Cardiac muscle cell (in vitro differentiated cells and primary cell): ENCODE results near the gene CDK2AP2. TPM values are rescaled to one million over a fixed set of nuclear protein-coding genes. Genes with fewer than 3 reads are reported as not detected.

ENCODE experiments used
- DNase-seq, 2 donors: peaks; one replicate each; pipeline versions ENCODE4 v3.0.0 to v3.0.0-alpha.2; 2010 to 2017; ENCODE audit warnings: low read depth in 1 of 2, low spot score in 1 of 2
- H3K27ac ChIP-seq: fragments of 200-600 bp; sonication (generic); 2 replicates; pipeline ENCODE4 v1.5.1; 2016
- H3K27me3 ChIP-seq: fragments of 200-600 bp; sonication (generic); 2 replicates; pipeline ENCODE4 v1.6.0; 2016; ENCODE audit warnings: control low read depth
- H3K36me3 ChIP-seq: fragments of 200-600 bp; sonication (generic); 2 replicates; pipeline ENCODE4 v1.5.1; 2016; ENCODE audit warnings: control low read depth
- H3K4me1 ChIP-seq: fragments of 200-600 bp; sonication (generic); 2 replicates; pipeline ENCODE4 v1.8.1; 2017; ENCODE audit warnings: low read depth, mild to moderate bottlenecking, mixed run types
- H3K4me3 ChIP-seq: fragments of 200-600 bp; sonication (generic); 2 replicates; pipeline ENCODE4 v1.5.1; 2016; ENCODE audit warnings: mild to moderate bottlenecking
- H3K9me3 ChIP-seq: fragments of 200-600 bp; sonication (generic); 2 replicates; pipeline ENCODE4 v1.5.1; 2017; ENCODE audit warnings: low read depth, mild to moderate bottlenecking, control low read depth
- polyA plus RNA-seq: library from polyadenylated mRNA; unstranded; fragments of >200 nt; fragmentation: Nextera tagmentation; extraction: Ambion mirVana; gene quantifications from 2 replicates; pipeline ENCODE4 v1.2.1, GENCODE V29; 2016
- total RNA-seq: library from RNA; depleted of rRNA; stranded (reverse); fragments of >200 nt; gene quantifications from 2 replicates; pipeline ENCODE4 v1.2.3, GENCODE V29; 2016
- TF ChIP-seq, protein P1 (sequence below): IDR thresholded peaks from 2 replicates; pipeline ENCODE4 v1.5.1; 2012; ENCODE audit warnings: low read depth, mild to moderate bottlenecking, low read length

Gene CDK2AP2
- total and polyA plus RNA-seq, 2 experiments from 2014 or later: 38.5 to 136 TPM

DNA sequence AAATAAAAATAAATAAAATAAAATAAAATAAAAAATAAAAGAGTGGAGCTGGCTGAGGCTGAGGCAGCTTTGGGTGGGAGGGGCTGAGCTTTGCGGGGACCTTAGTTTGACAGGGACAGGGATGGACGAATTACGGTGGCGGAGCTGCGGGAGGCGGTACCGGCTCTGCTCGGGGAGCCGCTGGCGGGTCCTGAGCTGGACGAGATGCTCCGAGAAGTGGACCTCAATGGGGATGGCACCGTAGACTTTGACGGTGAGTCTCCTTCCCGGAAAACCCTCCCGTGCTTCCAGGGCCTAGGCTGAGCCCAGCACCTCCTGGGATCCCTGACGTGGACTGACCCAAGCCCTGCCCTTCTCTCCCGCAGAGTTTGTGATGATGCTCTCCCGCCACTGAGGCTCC, 49.7 kb downstream of the CDK2AP2 start:
- Histone ChIP-seq H3K4me3 (no peak overlapping the region), H3K9me3 (no peaks in the 10 kb centered on the region), H3K27ac (no peak overlapping the region), H3K36me3 (no peaks in the 10 kb centered on the region), H3K4me1 (no peaks in the 10 kb centered on the region), H3K27me3 (no peaks in the 10 kb centered on the region)
- TF ChIP-seq, protein P1, sequence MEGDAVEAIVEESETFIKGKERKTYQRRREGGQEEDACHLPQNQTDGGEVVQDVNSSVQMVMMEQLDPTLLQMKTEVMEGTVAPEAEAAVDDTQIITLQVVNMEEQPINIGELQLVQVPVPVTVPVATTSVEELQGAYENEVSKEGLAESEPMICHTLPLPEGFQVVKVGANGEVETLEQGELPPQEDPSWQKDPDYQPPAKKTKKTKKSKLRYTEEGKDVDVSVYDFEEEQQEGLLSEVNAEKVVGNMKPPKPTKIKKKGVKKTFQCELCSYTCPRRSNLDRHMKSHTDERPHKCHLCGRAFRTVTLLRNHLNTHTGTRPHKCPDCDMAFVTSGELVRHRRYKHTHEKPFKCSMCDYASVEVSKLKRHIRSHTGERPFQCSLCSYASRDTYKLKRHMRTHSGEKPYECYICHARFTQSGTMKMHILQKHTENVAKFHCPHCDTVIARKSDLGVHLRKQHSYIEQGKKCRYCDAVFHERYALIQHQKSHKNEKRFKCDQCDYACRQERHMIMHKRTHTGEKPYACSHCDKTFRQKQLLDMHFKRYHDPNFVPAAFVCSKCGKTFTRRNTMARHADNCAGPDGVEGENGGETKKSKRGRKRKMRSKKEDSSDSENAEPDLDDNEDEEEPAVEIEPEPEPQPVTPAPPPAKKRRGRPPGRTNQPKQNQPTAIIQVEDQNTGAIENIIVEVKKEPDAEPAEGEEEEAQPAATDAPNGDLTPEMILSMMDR: no peak
- DNase-seq: no peak

DNA sequence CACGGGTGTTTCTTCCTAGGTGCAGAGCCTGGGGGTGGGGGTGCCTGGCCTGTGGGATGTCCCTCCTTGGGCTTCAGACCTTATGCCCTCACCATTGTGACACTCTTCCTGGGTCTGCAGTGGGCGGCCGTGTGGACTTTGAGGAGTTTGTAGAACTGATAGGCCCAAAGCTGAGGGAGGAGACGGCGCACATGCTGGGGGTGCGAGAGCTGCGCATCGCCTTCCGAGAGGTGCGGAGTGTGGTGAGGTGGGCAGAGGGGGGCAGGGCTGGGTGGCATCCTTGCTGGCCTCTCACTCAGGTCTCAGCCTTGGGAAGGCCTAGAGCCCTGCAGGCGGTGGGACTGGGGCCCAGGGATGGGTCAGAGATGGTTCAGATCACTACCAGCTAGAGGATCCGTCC, 50.5 kb downstream of the CDK2AP2 start:
- H3K36me3 ChIP-seq: no peaks in the 10 kb centered on the region
- no peaks in the 10 kb centered on the region for H3K27me3 ChIP-seq
- H3K9me3 ChIP-seq: no peaks in the 10 kb centered on the region
- TF ChIP-seq, protein P1: no peak
- H3K4me3 ChIP-seq: no peak overlapping the region
- H3K4me1 ChIP-seq: no peaks in the 10 kb centered on the region
- DNase-seq: no peak
- no peak overlapping the region for H3K27ac ChIP-seq

Other genes starting within 250 kb of the CDK2AP2 start
- gene GRK2, start 241.7 kb downstream of the CDK2AP2 start, total RNA-seq: 49.1 and 72.1 TPM in 2 replicates
- gene GRK2, start 241.7 kb downstream of the CDK2AP2 start, polyA plus RNA-seq: 62.9 and 85.1 TPM in 2 replicates
- gene ANKRD13D, start 218.9 kb downstream of the CDK2AP2 start, total RNA-seq: 50.7 and 53.5 TPM in 2 replicates
- gene ANKRD13D, start 218.9 kb downstream of the CDK2AP2 start, polyA plus RNA-seq: 39.4 and 47.6 TPM in 2 replicates
- 18.7 and 39.9 TPM in 2 replicates for gene SSH3, start 204.6 kb downstream of the CDK2AP2 start, total RNA-seq
- gene SSH3, start 204.6 kb downstream of the CDK2AP2 start, polyA plus RNA-seq: 26.7 and 28.0 TPM in 2 replicates
- gene POLD4, start 154.6 kb downstream of the CDK2AP2 start, total RNA-seq: 64.4 and 74.9 TPM in 2 replicates
- gene POLD4, start 154.6 kb downstream of the CDK2AP2 start, polyA plus RNA-seq: 49.8 and 51.9 TPM in 2 replicates
- 1.1 and 2.4 TPM in 2 replicates for gene CLCF1, start 134.6 kb downstream of the CDK2AP2 start, total RNA-seq
- gene CLCF1, start 134.6 kb downstream of the CDK2AP2 start, polyA plus RNA-seq: 0.09 and 0.16 TPM in 2 replicates
- 24.4 and 27.5 TPM in 2 replicates for gene RAD9A, start 116.2 kb downstream of the CDK2AP2 start, total RNA-seq
- gene RAD9A, start 116.2 kb downstream of the CDK2AP2 start, polyA plus RNA-seq: 22.2 and 25.2 TPM in 2 replicates
- 142 and 174 TPM in 2 replicates for gene PPP1CA, start 106.3 kb downstream of the CDK2AP2 start, total RNA-seq
- gene PPP1CA, start 106.3 kb downstream of the CDK2AP2 start, polyA plus RNA-seq: 179 and 235 TPM in 2 replicates
- gene TBC1D10C, start 104.1 kb downstream of the CDK2AP2 start, total RNA-seq: 0.11 TPM in 1 of 2 replicates, not detected in the other
- gene TBC1D10C, start 104.1 kb downstream of the CDK2AP2 start, polyA plus RNA-seq: 0.23 and 1.2 TPM in 2 replicates
- 1.4 and 1.6 TPM in 2 replicates for gene CARNS1, start 92.5 kb downstream of the CDK2AP2 start, total RNA-seq
- 2.1 and 4.8 TPM in 2 replicates for gene CARNS1, start 92.5 kb downstream of the CDK2AP2 start, polyA plus RNA-seq
- gene RPS6KB2, start 79.7 kb downstream of the CDK2AP2 start, total RNA-seq: 88.0 and 97.0 TPM in 2 replicates
- gene RPS6KB2, start 79.7 kb downstream of the CDK2AP2 start, polyA plus RNA-seq: 92.5 and 93.8 TPM in 2 replicates
- gene PTPRCAP, start 70.5 kb downstream of the CDK2AP2 start, total RNA-seq: 4.1 and 6.1 TPM in 2 replicates
- 2.5 and 3.2 TPM in 2 replicates for gene PTPRCAP, start 70.5 kb downstream of the CDK2AP2 start, polyA plus RNA-seq
- gene CORO1B, start 64.7 kb downstream of the CDK2AP2 start, total RNA-seq: 59.9 and 74.7 TPM in 2 replicates
- 51.1 and 61.5 TPM in 2 replicates for gene CORO1B, start 64.7 kb downstream of the CDK2AP2 start, polyA plus RNA-seq
- gene GPR152, start 55.4 kb downstream of the CDK2AP2 start, total RNA-seq: 0.35 TPM in 1 of 2 replicates, not detected in the other
- gene GPR152, start 55.4 kb downstream of the CDK2AP2 start, polyA plus RNA-seq: not detected in 2 replicates
- gene CABP4, start 52.8 kb downstream of the CDK2AP2 start, total RNA-seq: 0.32 TPM in 1 of 2 replicates, not detected in the other
- gene CABP4, start 52.8 kb downstream of the CDK2AP2 start, polyA plus RNA-seq: 0.55 TPM in 1 of 2 replicates, not detected in the other
- 166 and 326 TPM in 2 replicates for gene TMEM134, start 38.9 kb downstream of the CDK2AP2 start, total RNA-seq
- 255 and 272 TPM in 2 replicates for gene TMEM134, start 38.9 kb downstream of the CDK2AP2 start, polyA plus RNA-seq
- gene AIP, start 25.1 kb downstream of the CDK2AP2 start, total RNA-seq: 64.7 and 73.7 TPM in 2 replicates
- 40.4 and 46.4 TPM in 2 replicates for gene AIP, start 25.1 kb downstream of the CDK2AP2 start, polyA plus RNA-seq
- gene PITPNM1, start 2.8 kb downstream of the CDK2AP2 start, total RNA-seq: 58.5 and 117 TPM in 2 replicates
- gene PITPNM1, start 2.8 kb downstream of the CDK2AP2 start, polyA plus RNA-seq: 24.8 and 26.3 TPM in 2 replicates
- not detected in 2 replicates for gene CABP2, start 15.3 kb upstream of the CDK2AP2 start, total RNA-seq
- not detected in 2 replicates for gene CABP2, start 15.3 kb upstream of the CDK2AP2 start, polyA plus RNA-seq
- 957 and 1,963 TPM in 2 replicates for gene GSTP1, start 75.7 kb upstream of the CDK2AP2 start, total RNA-seq
- gene GSTP1, start 75.7 kb upstream of the CDK2AP2 start, polyA plus RNA-seq: 788 and 1,052 TPM in 2 replicates
- 430 and 526 TPM in 2 replicates for gene NDUFV1, start 98.8 kb upstream of the CDK2AP2 start, total RNA-seq
- 447 and 449 TPM in 2 replicates for gene NDUFV1, start 98.8 kb upstream of the CDK2AP2 start, polyA plus RNA-seq
- 6.9 and 24.3 TPM in 2 replicates for gene NUDT8, start 121.8 kb upstream of the CDK2AP2 start, total RNA-seq
- 17.3 and 18.7 TPM in 2 replicates for gene NUDT8, start 121.8 kb upstream of the CDK2AP2 start, polyA plus RNA-seq
- not detected in 2 replicates for gene TBX10, start 131.6 kb upstream of the CDK2AP2 start, total RNA-seq
- 1.1 and 1.2 TPM in 2 replicates for gene TBX10, start 131.6 kb upstream of the CDK2AP2 start, polyA plus RNA-seq
- gene ACY3, start 142.6 kb upstream of the CDK2AP2 start, total RNA-seq: not detected in 2 replicates
- gene ACY3, start 142.6 kb upstream of the CDK2AP2 start, polyA plus RNA-seq: not detected in 2 replicates
- 0.21 TPM in 1 of 2 replicates, not detected in the other for gene ALDH3B2, start 166.5 kb upstream of the CDK2AP2 start, total RNA-seq
- gene ALDH3B2, start 166.5 kb upstream of the CDK2AP2 start, polyA plus RNA-seq: not detected in 2 replicates